PC-9 (cell line): ENCODE data around the gene FKBP5. TPM values are rescaled to one million over a fixed set of nuclear protein-coding genes. Genes with fewer than 3 reads are reported as not detected.

Experiments used
- Bru-seq: library from RNA; stranded (reverse); fragments of 400-500 nt; gene quantifications from one replicate; lab custom pipeline; 2021; lab: Mats Ljungman, UMichigan
- BruChase-seq, 2 experiments: library from RNA; stranded (reverse); fragments of 400-500 nt; gene quantifications; one replicate each; lab custom pipeline; 2021; lab: Mats Ljungman, UMichigan
- BruUV-seq: library from RNA; stranded (reverse); fragments of 400-500 nt; replicated peaks from 2 replicates; lab custom pipeline; 2021; lab: Mats Ljungman, UMichigan
- CTCF ChIA-PET: fragments of 300-600 bp; sonication (Branson Sonifier 250); formaldehyde crosslinking; loops from one replicate; lab custom pipeline; 2022; ENCODE audit warnings: antibody characterized with exemption; lab: Charles Lee
- POLR2A ChIA-PET: fragments of 300-600 bp; sonication (Branson Sonifier 250); formaldehyde crosslinking; loops from one replicate; lab custom pipeline; 2022; ENCODE audit warnings: antibody characterized with exemption; ENCODE audit not compliant: unreplicated experiment; lab: Charles Lee
- DNase-seq, 2 experiments: peaks; one replicate each; pipeline versions ENCODE4 v3.0.0 to v3.0.0-alpha.2; 2015 to 2022; ENCODE audit warnings: mixed read lengths in 1 of 2
- H2AFZ ChIP-seq: fragments of 200-600 bp; sonication (generic); 2 replicates; pipeline ENCODE4 v1.8.1; 2017; ENCODE audit warnings: antibody characterized with exemption
- H3F3A ChIP-seq: fragments of 200-600 bp; sonication (generic); 2 replicates; pipeline ENCODE4 v1.8.1; 2017; ENCODE audit warnings: antibody characterized with exemption, mild to moderate bottlenecking, low read depth; ENCODE audit not compliant: insufficient read depth
- H3K27ac ChIP-seq: fragments of 200-600 bp; sonication (generic); 2 replicates; pipeline ENCODE4 v1.6.1; 2016; ENCODE audit warnings: mixed run types
- H3K27me3 ChIP-seq: fragments of 200-600 bp; sonication (generic); 2 replicates; pipeline ENCODE4 v1.6.1; 2016; ENCODE audit warnings: low read depth, mixed run types; ENCODE audit not compliant: insufficient read depth
- H3K36me3 ChIP-seq: fragments of 200-600 bp; sonication (generic); 2 replicates; pipeline ENCODE4 v1.6.1; 2016; ENCODE audit warnings: low read depth, mixed run types
- H3K4me1 ChIP-seq: fragments of 200-600 bp; sonication (generic); replicated peaks from 2 replicates; pipeline ENCODE4 v1.6.1; 2016; ENCODE audit warnings: mixed run types; ENCODE audit not compliant: insufficient read depth
- H3K4me2 ChIP-seq: fragments of 200-600 bp; sonication (generic); 2 replicates; pipeline ENCODE4 v1.6.1; 2017; ENCODE audit warnings: mixed run types
- H3K4me3 ChIP-seq: fragments of 200-600 bp; sonication (generic); 2 replicates; pipeline ENCODE4 v1.6.1; 2016; ENCODE audit warnings: mixed run types
- H3K79me2 ChIP-seq: fragments of 200-600 bp; sonication (generic); 2 replicates; pipeline ENCODE4 v1.6.1; 2017; ENCODE audit warnings: low read depth, mixed run types
- H3K9me2 ChIP-seq: fragments of 200-600 bp; sonication (generic); 2 replicates; pipeline ENCODE4 v1.8.1; 2017; ENCODE audit warnings: mild to moderate bottlenecking; ENCODE audit not compliant: insufficient read depth
- H3K9me3 ChIP-seq: fragments of 200-600 bp; sonication (generic); 2 replicates; pipeline ENCODE4 v1.8.1; 2016; ENCODE audit warnings: low read depth; ENCODE audit not compliant: insufficient read depth
- H4K20me1 ChIP-seq: fragments of 200-600 bp; sonication (generic); 2 replicates; pipeline ENCODE4 v1.8.1; 2017; ENCODE audit not compliant: insufficient read depth
- EZH2 ChIP-seq: fragments of 200-600 bp; sonication (generic); IDR thresholded peaks from 2 replicates; pipeline ENCODE4 v1.8.0; 2017; ENCODE audit warnings: antibody characterized with exemption, low read depth
- intact Hi-C: fragments of 100-400 bp; cut with micrococcal nuclease; formaldehyde crosslinking; loops from one replicate; pipeline ENCODE4 v1.10.0; 2022; ENCODE audit not compliant: unreplicated experiment
- long read RNA-seq: library from polyadenylated mRNA; stranded (forward); transcript quantifications from one replicate; pipeline ENCODE4 v2.0.0, GENCODE V29; 2022
- total RNA-seq: library from RNA; stranded (reverse); gene quantifications from 2 replicates; pipeline ENCODE4 v1.2.3, GENCODE V29; 2021
- TF ChIP-seq, protein P1 (sequence below): fragments of 200-600 bp; sonication (generic); conservative IDR thresholded peaks from 2 replicates; pipeline ENCODE4 v1.6.1; 2017; ENCODE audit warnings: mixed run types, antibody characterized with exemption, mild to moderate bottlenecking, moderate library complexity

FKBP5 gene
- total RNA-seq (3.9 and 5.0 TPM in 2 replicates), Bru-seq, nascent RNA (percentile 47 among the genes with signal in this experiment), BruChase-seq, experiment 1, labeled RNA remaining after a 2-hour chase (percentile 34 among the genes with signal in this experiment), BruChase-seq, experiment 2, labeled RNA remaining after a 6-hour chase (percentile 44 among the genes with signal in this experiment)
- long read RNA-seq, transcript FKBP5-201 (11 exons, 3,772 nt): major isoform, 11 of 16 reads
- long read RNA-seq, partial matches to known transcripts: 0 of 16 reads
- long read RNA-seq, other reads (novel, unspliced or antisense): 5 of 16 reads

DNA sequence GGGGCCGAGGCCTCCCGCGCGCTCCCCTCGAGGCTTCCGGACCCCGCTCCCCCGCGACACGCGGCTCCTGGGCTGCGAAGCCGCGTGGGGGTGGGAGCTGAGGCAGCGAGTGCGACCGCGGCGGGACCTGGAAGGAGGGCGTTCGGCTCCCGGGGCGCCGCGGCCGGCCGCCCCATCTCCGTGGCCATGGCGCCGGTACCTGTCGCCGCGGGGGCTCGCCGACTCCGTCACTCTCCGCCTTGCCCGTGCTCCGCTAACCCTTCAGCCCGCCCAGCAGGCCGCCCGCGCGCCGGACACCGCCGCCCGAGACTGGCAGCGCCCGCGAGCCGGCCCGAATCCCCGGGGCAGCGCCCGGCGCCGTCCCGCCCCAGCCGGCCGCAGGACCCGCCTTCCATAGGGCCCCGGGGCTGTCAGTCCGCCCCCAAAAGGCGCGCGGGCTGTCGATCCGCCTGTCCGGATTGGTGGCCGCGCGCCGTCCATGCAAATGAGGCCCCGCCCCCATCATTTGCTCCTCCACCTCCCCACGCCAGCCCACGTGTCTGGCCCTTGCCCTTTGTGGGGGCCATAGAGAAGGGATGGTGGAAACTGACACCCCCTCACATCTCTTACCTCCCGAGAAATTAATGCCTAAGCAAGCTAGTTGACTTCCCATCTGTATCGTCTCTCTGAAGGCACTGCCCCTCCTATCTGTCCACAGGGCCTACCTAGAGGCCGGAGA, at the start of gene FKBP5:
Gene FKBP5 (minus strand): TSS at position 311 of the 718 bp plus-strand sequence. CDS start 46,091 bp downstream, outside the sequence.
- Histone ChIP-seq H3K27me3 (no peaks in the 10 kb centered on the region), H3K79me2 (no peaks in the 10 kb centered on the region; the same call in 1 of the 2 replicates), H3K4me2 (peak within 1 kb of the TSS; percentile 92), H3K9me3 (peaks cover 1% of the 10 kb centered on the region; the same call in 1 of the 2 replicates), H3K4me3 (peak within 1 kb of the TSS; percentile 69), H3K4me1 (peaks cover 16% of the 10 kb centered on the region; the same call in 1 of the 2 replicates), H3F3A (0 out of 2 replicates have a peak, but pooled peaks cover 10% of the 10 kb centered on the region), H3K27ac (no peak within 1 kb of the TSS), H4K20me1 (no peaks in the 10 kb centered on the region), H3K9me2 (no peaks in the 10 kb centered on the region), H3K36me3 (no peaks in the 10 kb centered on the region), H2AFZ (peak within 1 kb of the TSS; percentile 92)
- no TSS peak for BruUV-seq
- TF ChIP-seq, protein P1, sequence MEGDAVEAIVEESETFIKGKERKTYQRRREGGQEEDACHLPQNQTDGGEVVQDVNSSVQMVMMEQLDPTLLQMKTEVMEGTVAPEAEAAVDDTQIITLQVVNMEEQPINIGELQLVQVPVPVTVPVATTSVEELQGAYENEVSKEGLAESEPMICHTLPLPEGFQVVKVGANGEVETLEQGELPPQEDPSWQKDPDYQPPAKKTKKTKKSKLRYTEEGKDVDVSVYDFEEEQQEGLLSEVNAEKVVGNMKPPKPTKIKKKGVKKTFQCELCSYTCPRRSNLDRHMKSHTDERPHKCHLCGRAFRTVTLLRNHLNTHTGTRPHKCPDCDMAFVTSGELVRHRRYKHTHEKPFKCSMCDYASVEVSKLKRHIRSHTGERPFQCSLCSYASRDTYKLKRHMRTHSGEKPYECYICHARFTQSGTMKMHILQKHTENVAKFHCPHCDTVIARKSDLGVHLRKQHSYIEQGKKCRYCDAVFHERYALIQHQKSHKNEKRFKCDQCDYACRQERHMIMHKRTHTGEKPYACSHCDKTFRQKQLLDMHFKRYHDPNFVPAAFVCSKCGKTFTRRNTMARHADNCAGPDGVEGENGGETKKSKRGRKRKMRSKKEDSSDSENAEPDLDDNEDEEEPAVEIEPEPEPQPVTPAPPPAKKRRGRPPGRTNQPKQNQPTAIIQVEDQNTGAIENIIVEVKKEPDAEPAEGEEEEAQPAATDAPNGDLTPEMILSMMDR: no peak
- TF ChIP-seq EZH2: no peak
- intact Hi-C loops: loop anchor here (1.0 to 5.0 kb wide), 2 partner anchors 46 to 106 kb away; no protein-coding TSS in a partner anchor
- ChIA-PET POLR2A (no interaction called here), CTCF (no interaction called here)
- peak; percentile 73 to 94 for DNase-seq

DNA sequence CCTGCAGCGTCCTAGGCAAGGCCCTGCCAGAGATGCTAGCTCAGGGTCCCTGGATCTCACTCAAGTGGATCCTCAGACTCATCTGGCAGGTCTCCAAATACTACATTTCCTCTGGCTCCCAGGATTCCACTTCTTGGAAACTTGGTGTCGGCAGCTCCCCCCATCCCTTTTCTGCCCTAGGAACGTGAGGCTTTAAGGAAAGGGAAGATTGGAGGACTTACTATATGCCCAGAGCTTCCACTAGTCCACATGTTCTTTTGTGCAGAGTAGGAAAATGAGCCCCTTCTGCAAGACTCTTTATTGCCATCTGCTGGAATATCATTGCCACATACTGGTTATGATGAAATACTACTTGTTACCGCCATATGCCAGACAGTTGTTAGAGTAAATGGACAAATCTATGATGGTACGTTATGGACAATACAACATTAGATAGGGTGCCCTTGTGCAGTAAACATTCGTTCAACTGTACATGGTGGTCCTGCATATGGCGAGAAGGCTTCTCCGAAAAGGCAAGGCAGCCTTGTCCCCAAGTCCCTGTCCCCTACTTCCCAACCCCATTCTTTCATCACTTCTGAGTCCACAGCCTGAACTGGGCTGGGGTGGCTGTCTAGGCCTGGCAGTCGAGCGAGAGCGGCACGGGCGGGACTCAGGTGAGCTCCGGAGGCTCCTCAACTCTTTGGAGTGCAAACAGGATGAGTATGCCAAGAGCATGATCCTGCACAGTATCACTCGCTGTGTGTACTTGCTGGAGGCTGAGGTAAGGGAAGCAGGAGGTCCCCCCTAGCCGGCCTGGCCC, 48.9 kb upstream of the FKBP5 start:
- no peak overlapping the region for H3K27ac ChIP-seq
- ChIA-PET POLR2A (no interaction called here), CTCF (interaction anchor here (0.7 to 2.1 kb wide), 4 partner anchors 114 to 291 kb away, joined by 3 to 18 read pairs (median 8); no protein-coding TSS in a partner anchor)
- no peaks in the 10 kb centered on the region for H3K9me3 ChIP-seq
- no peaks in the 10 kb centered on the region for H3K9me2 ChIP-seq
- no peaks in the 10 kb centered on the region for H3K36me3 ChIP-seq
- intact Hi-C loops: loop anchor here (1.0 to 10.0 kb wide), 5 partner anchors 214 to 441 kb away; partner anchors contain the start of genes DEF6, PPARD and RPL10A
- no peak overlapping the region for H3K4me3 ChIP-seq
- no peaks in the 10 kb centered on the region for H3F3A ChIP-seq
- peak in 1 of 2 experiments; percentile 72 for DNase-seq
- H2AFZ ChIP-seq: no peak overlapping the region
- no peak overlapping the region for H3K4me2 ChIP-seq
- H3K79me2 ChIP-seq: no peaks in the 10 kb centered on the region
- H3K4me1 ChIP-seq: peaks cover 1% of the 10 kb centered on the region
- no peaks in the 10 kb centered on the region for H3K27me3 ChIP-seq
- H4K20me1 ChIP-seq: no peaks in the 10 kb centered on the region
- BruUV-seq: no TSS peak
- TF ChIP-seq, protein P1: peak; percentile 75
- TF ChIP-seq EZH2: no peak
